Measurements from ENCODE around the gene KRT34. TPM values are rescaled to one million over a fixed set of nuclear protein-coding genes. Genes with fewer than 3 reads are reported as not detected.

KRT34 gene
- total RNA-seq, 1 donor from 2014 or later: not detected

DNA sequence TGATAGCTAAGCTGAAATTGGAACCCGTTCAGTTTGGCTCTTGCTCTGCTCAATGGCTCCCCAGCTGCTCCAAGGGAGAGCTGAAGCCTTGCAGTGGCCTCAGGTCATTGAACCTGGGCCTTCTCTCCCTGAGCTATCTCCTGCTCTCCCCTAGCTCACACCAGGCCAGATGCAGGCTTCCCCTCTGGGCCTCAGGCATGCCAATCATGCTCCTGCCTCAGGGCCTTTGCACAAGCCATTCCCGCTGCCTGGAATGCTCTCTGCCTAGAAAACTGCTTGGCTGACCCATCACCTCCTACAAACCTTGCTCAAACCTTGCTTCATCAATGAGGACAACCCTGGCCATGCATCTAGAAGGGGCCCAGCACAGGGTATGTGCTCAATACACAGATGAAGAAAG is 49.9 kb downstream of the KRT34 start:
- Histone ChIP-seq H3K4me3 (no peak overlapping the region), H3K4me1 (no peaks in the 10 kb centered on the region), H3K27me3 (no peaks in the 10 kb centered on the region), H3K27ac (no peak overlapping the region), H3K9me3 (no peaks in the 10 kb centered on the region), H3K36me3 (no peaks in the 10 kb centered on the region)
- TF ChIP-seq, protein P1, sequence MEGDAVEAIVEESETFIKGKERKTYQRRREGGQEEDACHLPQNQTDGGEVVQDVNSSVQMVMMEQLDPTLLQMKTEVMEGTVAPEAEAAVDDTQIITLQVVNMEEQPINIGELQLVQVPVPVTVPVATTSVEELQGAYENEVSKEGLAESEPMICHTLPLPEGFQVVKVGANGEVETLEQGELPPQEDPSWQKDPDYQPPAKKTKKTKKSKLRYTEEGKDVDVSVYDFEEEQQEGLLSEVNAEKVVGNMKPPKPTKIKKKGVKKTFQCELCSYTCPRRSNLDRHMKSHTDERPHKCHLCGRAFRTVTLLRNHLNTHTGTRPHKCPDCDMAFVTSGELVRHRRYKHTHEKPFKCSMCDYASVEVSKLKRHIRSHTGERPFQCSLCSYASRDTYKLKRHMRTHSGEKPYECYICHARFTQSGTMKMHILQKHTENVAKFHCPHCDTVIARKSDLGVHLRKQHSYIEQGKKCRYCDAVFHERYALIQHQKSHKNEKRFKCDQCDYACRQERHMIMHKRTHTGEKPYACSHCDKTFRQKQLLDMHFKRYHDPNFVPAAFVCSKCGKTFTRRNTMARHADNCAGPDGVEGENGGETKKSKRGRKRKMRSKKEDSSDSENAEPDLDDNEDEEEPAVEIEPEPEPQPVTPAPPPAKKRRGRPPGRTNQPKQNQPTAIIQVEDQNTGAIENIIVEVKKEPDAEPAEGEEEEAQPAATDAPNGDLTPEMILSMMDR (IDR thresholded peaks at IDR 0.05): no peak
- intact Hi-C loops (cut with DNase I): no loop called here
- ATAC-seq: no peak
- no peak for DNase-seq

DNA sequence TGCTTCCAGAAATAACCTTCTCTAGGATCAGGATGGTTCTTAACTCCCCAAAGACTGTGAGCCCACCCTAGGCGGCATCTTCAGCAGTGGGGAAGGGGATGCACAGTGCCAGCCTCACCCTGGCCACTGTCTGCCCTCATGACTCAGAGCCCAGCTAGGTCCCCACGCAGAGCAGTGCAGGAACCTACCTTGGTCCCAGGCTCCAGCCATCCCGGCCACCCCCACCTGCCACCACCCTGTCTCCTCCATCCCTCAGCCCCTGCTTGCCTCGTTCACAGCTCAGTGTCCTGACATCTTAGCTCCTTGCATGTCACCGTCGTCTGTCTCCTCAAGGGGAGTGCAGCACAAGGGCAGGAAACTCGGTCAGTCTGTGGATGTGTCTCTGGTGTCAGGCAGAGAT is 50.5 kb downstream of the KRT34 start:
- Histone ChIP-seq H3K27me3 (no peaks in the 10 kb centered on the region), H3K4me1 (no peaks in the 10 kb centered on the region), H3K9me3 (no peaks in the 10 kb centered on the region), H3K27ac (no peak overlapping the region), H3K36me3 (no peaks in the 10 kb centered on the region), H3K4me3 (no peak overlapping the region)
- intact Hi-C loops (cut with DNase I): no loop called here
- no peak for DNase-seq
- TF ChIP-seq, protein P1 (IDR thresholded peaks at IDR 0.05): no peak
- no peak for ATAC-seq

DNA sequence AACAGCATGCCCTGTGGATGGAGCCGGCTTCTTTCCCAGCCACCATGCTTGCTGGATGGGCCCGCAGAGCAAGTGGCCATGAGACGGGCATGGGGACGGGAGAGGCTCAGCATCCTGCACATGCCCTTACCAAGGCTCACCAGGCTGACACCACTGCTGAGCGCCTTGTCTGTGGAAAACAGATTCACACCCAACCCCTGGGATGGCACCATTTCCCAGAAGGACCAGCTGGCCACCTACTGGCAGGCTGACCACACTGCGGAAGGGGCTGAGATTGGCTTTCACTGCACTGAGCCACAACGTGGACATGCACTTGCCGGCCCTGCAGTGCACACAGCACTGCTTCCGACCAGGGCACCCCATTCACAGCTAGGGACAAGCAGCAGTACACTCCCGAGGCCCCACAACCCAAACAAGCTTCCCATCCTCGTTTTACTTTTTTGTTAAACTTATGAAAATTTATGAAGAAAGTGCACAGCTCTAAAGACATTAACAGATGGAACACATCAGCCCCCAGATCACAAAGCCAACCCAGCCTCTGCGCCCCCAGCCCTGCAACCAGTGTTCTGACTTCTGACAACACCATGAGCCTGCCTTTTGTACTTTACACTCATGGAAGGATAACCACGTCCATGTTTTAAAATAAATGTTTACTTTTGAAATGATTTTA is 52.7 kb downstream of the KRT34 start:
- DNase-seq: peak; percentile 73
- H3K27me3 ChIP-seq: no peaks in the 10 kb centered on the region
- H3K4me1 ChIP-seq: no peaks in the 10 kb centered on the region
- TF ChIP-seq, protein P1 (IDR thresholded peaks at IDR 0.05): peak; percentile 60
- ATAC-seq: peak; percentile 66
- H3K9me3 ChIP-seq: no peaks in the 10 kb centered on the region
- H3K36me3 ChIP-seq: no peaks in the 10 kb centered on the region
- H3K27ac ChIP-seq: no peak overlapping the region
- intact Hi-C loops (cut with DNase I): loop anchor here (5.0 kb wide), 1 partner anchor 422 kb away; no protein-coding TSS in a partner anchor
- H3K4me3 ChIP-seq: no peak overlapping the region

DNA sequence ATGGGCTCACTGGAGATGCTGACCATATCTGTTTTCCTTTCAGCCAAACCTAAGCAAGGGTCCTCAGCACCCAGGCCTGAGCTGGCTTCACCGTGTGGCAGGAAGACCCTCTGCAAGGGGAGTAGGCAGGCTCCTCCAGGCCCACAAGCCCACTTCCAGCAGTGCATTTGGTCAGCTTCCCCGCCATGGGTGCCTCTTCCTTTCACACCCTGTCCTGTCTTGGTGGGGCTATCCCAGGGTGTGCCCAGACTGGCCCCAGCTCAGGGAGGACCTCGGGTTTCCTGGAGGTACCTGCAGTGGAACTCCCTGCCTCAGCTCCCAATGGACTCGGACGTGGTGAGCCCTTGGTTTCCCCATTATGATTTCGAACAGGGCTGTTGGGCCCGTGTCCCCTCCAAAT is 53.9 kb downstream of the KRT34 start:
- Histone ChIP-seq H3K9me3 (no peaks in the 10 kb centered on the region), H3K27ac (no peak overlapping the region), H3K4me3 (no peak overlapping the region), H3K4me1 (no peaks in the 10 kb centered on the region), H3K27me3 (no peaks in the 10 kb centered on the region), H3K36me3 (no peaks in the 10 kb centered on the region)
- ATAC-seq (no peak), DNase-seq (no peak)
- TF ChIP-seq, protein P1 (IDR thresholded peaks at IDR 0.05): no peak
- intact Hi-C loops (cut with DNase I): loop anchor here (5.0 kb wide), 1 partner anchor 421 kb away; no protein-coding TSS in a partner anchor

Other genes starting within 250 kb of the KRT34 start
- not detected for gene KRTAP4-6, start 241.8 kb downstream of the KRT34 start, total RNA-seq
- gene KRTAP4-5, start 232.5 kb downstream of the KRT34 start, total RNA-seq: not detected
- gene KRTAP4-4, start 221.6 kb downstream of the KRT34 start, total RNA-seq: not detected
- gene KRTAP4-3, start 214.1 kb downstream of the KRT34 start, total RNA-seq: not detected
- not detected for gene KRTAP4-2, start 204.1 kb downstream of the KRT34 start, total RNA-seq
- not detected for gene KRTAP4-1, start 197.4 kb downstream of the KRT34 start, total RNA-seq
- gene KRTAP9-1, start 192.4 kb downstream of the KRT34 start, total RNA-seq: not detected
- not detected for gene KRTAP9-2, start 155.7 kb downstream of the KRT34 start, total RNA-seq
- not detected for gene KRTAP9-3, start 149.9 kb downstream of the KRT34 start, total RNA-seq
- gene KRTAP9-8, start 144.3 kb downstream of the KRT34 start, total RNA-seq: not detected
- not detected for gene KRTAP9-4, start 132.6 kb downstream of the KRT34 start, total RNA-seq
- not detected for gene KRTAP9-9, start 126.9 kb downstream of the KRT34 start, total RNA-seq
- gene KRTAP9-6, start 116.9 kb downstream of the KRT34 start, total RNA-seq: not detected
- gene KRTAP9-7, start 106.6 kb downstream of the KRT34 start, total RNA-seq: not detected
- not detected for gene KRTAP29-1, start 79.5 kb downstream of the KRT34 start, total RNA-seq
- not detected for gene KRTAP16-1, start 73.0 kb downstream of the KRT34 start, total RNA-seq
- not detected for gene KRTAP17-1, start 66.6 kb downstream of the KRT34 start, total RNA-seq
- not detected for gene KRT33A, start 31.5 kb downstream of the KRT34 start, total RNA-seq
- not detected for gene KRT33B, start 12.5 kb downstream of the KRT34 start, total RNA-seq
- gene KRT31, start 15.3 kb upstream of the KRT34 start, total RNA-seq: not detected
- not detected for gene KRT37, start 42.3 kb upstream of the KRT34 start, total RNA-seq
- not detected for gene KRT38, start 58.7 kb upstream of the KRT34 start, total RNA-seq
- not detected for gene KRT32, start 85.1 kb upstream of the KRT34 start, total RNA-seq
- not detected for gene KRT35, start 98.8 kb upstream of the KRT34 start, total RNA-seq
- gene KRT36, start 107.6 kb upstream of the KRT34 start, total RNA-seq: not detected
- gene KRT13, start 123.3 kb upstream of the KRT34 start, total RNA-seq: 5.5 TPM
- 24.3 TPM for gene KRT15, start 136.6 kb upstream of the KRT34 start, total RNA-seq
- gene KRT19, start 146.0 kb upstream of the KRT34 start, total RNA-seq: 321 TPM
- not detected for gene KRT9, start 189.8 kb upstream of the KRT34 start, total RNA-seq
- gene KRT14, start 204.6 kb upstream of the KRT34 start, total RNA-seq: not detected
- not detected for gene KRT16, start 230.5 kb upstream of the KRT34 start, total RNA-seq
- gene KRT17, start 242.3 kb upstream of the KRT34 start, total RNA-seq: 5.9 TPM

Data from upper lobe of right lung (tissue), 1 donor.